HepG2 (cell line): ENCODE results near the gene RNASE12. TPM values are rescaled to one million over a fixed set of nuclear protein-coding genes. Genes with fewer than 3 reads are reported as not detected.

Source experiments
- CSRNP1 ChIP-seq: sonication (generic); formaldehyde crosslinking; IDR thresholded peaks from 2 replicates; pipeline ENCODE4 v1.8.1; 2023; ENCODE audit warnings: mild to moderate bottlenecking, missing genetic modification reagents
- IRF1 ChIP-seq: sonication (generic); formaldehyde crosslinking; IDR thresholded peaks from 2 replicates; pipeline ENCODE4 v1.4.0; 2020; ENCODE audit warnings: low read depth, mild to moderate bottlenecking, missing genetic modification reagents
- MEIS1 ChIP-seq: sonication (generic); formaldehyde crosslinking; IDR thresholded peaks from 2 replicates; pipeline ENCODE4 v1.9.0; 2021; ENCODE audit warnings: mild to moderate bottlenecking, missing genetic modification reagents, moderate library complexity, borderline replicate concordance
- PLSCR1 ChIP-seq: sonication (generic); formaldehyde crosslinking; IDR thresholded peaks from 2 replicates; pipeline ENCODE4 v1.5.0; 2020; ENCODE audit warnings: missing genetic modification reagents, mild to moderate bottlenecking, borderline replicate concordance
- RBFOX2 ChIP-seq: fragments of 200-400 bp; formaldehyde crosslinking; IDR thresholded peaks from 2 replicates; pipeline ENCODE4 v1.6.1; 2017; ENCODE audit warnings: low read depth, mild to moderate bottlenecking, low read length
- SMARCC2 ChIP-seq: fragments of 450-650 bp; IDR thresholded peaks from 2 replicates; pipeline ENCODE4 v1.6.1; 2017; ENCODE audit warnings: antibody characterized with exemption, mild to moderate bottlenecking
- SNRNP70 ChIP-seq: fragments of 200-400 bp; formaldehyde crosslinking; IDR thresholded peaks from 2 replicates; pipeline ENCODE4 v1.6.1; 2017; ENCODE audit warnings: mild to moderate bottlenecking, low read depth, low read length, moderate library complexity
- SP4 ChIP-seq: sonication (generic); formaldehyde crosslinking; IDR thresholded peaks from 2 replicates; pipeline ENCODE4 v1.8.1; 2023; ENCODE audit warnings: mild to moderate bottlenecking, missing genetic modification reagents
- THAP9 ChIP-seq: sonication (generic); formaldehyde crosslinking; IDR thresholded peaks from 2 replicates; pipeline ENCODE4; 2020; ENCODE audit warnings: missing genetic modification reagents, mild to moderate bottlenecking, borderline replicate concordance
- TOPORS ChIP-seq: sonication (generic); formaldehyde crosslinking; IDR thresholded peaks from 2 replicates; pipeline ENCODE4 v1.8.0; 2023; ENCODE audit warnings: mild to moderate bottlenecking, missing genetic modification reagents
- ZBTB49 ChIP-seq: sonication (generic); formaldehyde crosslinking; IDR thresholded peaks from 2 replicates; pipeline ENCODE4 v1.4.0; 2020; ENCODE audit warnings: missing genetic modification reagents, borderline replicate concordance
- ZNF225 ChIP-seq: sonication (generic); formaldehyde crosslinking; IDR thresholded peaks from 2 replicates; pipeline ENCODE4 v1.4.0; 2020; ENCODE audit warnings: mild to moderate bottlenecking, missing genetic modification reagents
- ZNF24 ChIP-seq: fragments of 450-650 bp; IDR thresholded peaks from 2 replicates; pipeline ENCODE4 v1.6.1; 2017; ENCODE audit warnings: antibody characterized with exemption, mild to moderate bottlenecking
- ZNF264 ChIP-seq: sonication (generic); formaldehyde crosslinking; IDR thresholded peaks from 2 replicates; pipeline ENCODE4 v1.4.0; 2020; ENCODE audit warnings: missing genetic modification reagents
- ZNF34 ChIP-seq: sonication (generic); formaldehyde crosslinking; IDR thresholded peaks from 2 replicates; pipeline ENCODE4 v1.4.0; 2020; ENCODE audit warnings: mild to moderate bottlenecking, missing genetic modification reagents, borderline replicate concordance
- ZNF446 ChIP-seq: sonication (generic); formaldehyde crosslinking; IDR thresholded peaks from 2 replicates; pipeline ENCODE4 v1.5.0; 2020; ENCODE audit warnings: mild to moderate bottlenecking, missing genetic modification reagents
- ZNF564 ChIP-seq: sonication (generic); formaldehyde crosslinking; IDR thresholded peaks from 2 replicates; pipeline ENCODE4 v1.8.1; 2023; ENCODE audit warnings: mild to moderate bottlenecking, missing genetic modification reagents
- ZNF720 ChIP-seq: sonication (generic); formaldehyde crosslinking; IDR thresholded peaks from 2 replicates; pipeline ENCODE4 v1.4.0; 2020; ENCODE audit warnings: missing genetic modification reagents
- ZNF773 ChIP-seq: sonication (generic); formaldehyde crosslinking; IDR thresholded peaks from 2 replicates; pipeline ENCODE4 v1.4.0; 2020; ENCODE audit warnings: missing genetic modification reagents, borderline replicate concordance
- ZNF816 ChIP-seq: sonication (generic); formaldehyde crosslinking; IDR thresholded peaks from 2 replicates; pipeline ENCODE4 v1.8.0; 2022; ENCODE audit warnings: missing genetic modification reagents, mild to moderate bottlenecking, borderline replicate concordance
- polyA plus RNA-seq, 8 experiments: library from polyadenylated mRNA; depleted of rRNA in 3 of 8; stranded (reverse) in 7 of 8; unstranded in 1 of 8; fragments of >200 nt; fragmentation: Illumina TruSeq in 4 of 8; extraction: Trizol in 4 of 8; gene quantifications; 2 replicates each; pipeline versions ENCODE4 v1.2.1 to v1.2.3, GENCODE V29; 2011 to 2016; ENCODE audit warnings: low read depth in 4 of 8, missing spikeins in 1 of 8, mixed read lengths in 1 of 8; ENCODE audit not compliant: insufficient read depth in 1 of 8
- total RNA-seq, 5 experiments: library from RNA; depleted of rRNA; stranded (reverse); fragments of >200 nt; fragmentation: Illumina TruSeq; extraction: Trizol; gene quantifications; 2 replicates each; pipeline ENCODE4 v1.2.3, GENCODE V29; 2016; ENCODE audit warnings: low read depth in 1 of 5

RNASE12 gene
- total and polyA plus RNA-seq, 2 of the 13 experiments (the other 11 are each of a cell fraction or from before 2014, with no cell fraction given): not detected

GRCh38 chr14:20613094-20614037 is 22.2 kb upstream of the RNASE12 start (continued):
- peak; percentile 57; the same call in 1 of the 2 replicates for TF ChIP-seq THAP9 (CRISPR knock-in tag)
- TF ChIP-seq SMARCC2: no peak
- TF ChIP-seq IRF1 (CRISPR knock-in tag): no peak
- no peak for TF ChIP-seq RBFOX2
- TF ChIP-seq SNRNP70: no peak
- peak; percentile 90 for TF ChIP-seq ZNF816 (CRISPR knock-in tag)
- TF ChIP-seq SP4 (CRISPR knock-in tag): peak; percentile 51; the same call in 1 of the 2 replicates
- TF ChIP-seq ZNF34 (CRISPR knock-in tag): no peak
- TF ChIP-seq PLSCR1 (CRISPR knock-in tag): no peak; the same call in 1 of the 2 replicates
- no peak for TF ChIP-seq ZNF446 (CRISPR knock-in tag)
- TF ChIP-seq ZNF225: peak; percentile 29; the same call in 1 of the 2 replicates
- no peak for TF ChIP-seq ZNF720 (CRISPR knock-in tag)
- no peak for TF ChIP-seq ZNF773 (CRISPR knock-in tag)
- peak; percentile 23; the same call in 1 of the 2 replicates for TF ChIP-seq CSRNP1
- peak; percentile 85 for TF ChIP-seq ZNF564 (CRISPR knock-in tag)
- TF ChIP-seq ZNF24: peak; percentile 100
- no peak for TF ChIP-seq ZBTB49
- TF ChIP-seq MEIS1 (CRISPR knock-in tag): peak; percentile 98
- TF ChIP-seq ZNF264: peak; percentile 82; the same call in 1 of the 2 replicates
- peak; percentile 91 for TF ChIP-seq TOPORS (CRISPR knock-in tag)
